Measurements from ENCODE around the gene CPPED1.
"Not testable (repeated sequence)": the region's sequence is repeated elsewhere in the genome, so short reads cannot be mapped to it uniquely, and the experiment has no call there.

GRCh38 chr16:12799996-12800395 is 3.7 kb downstream of the CPPED1 start:
- not testable (repeated sequence) for TF ChIP-seq POLR2AphosphoS5, CTCF (IDR thresholded peaks at IDR 0.05)

All from prostate gland (tissue), 2 donors.